HG03378 (cell line): ENCODE results near the gene APBB2.
A peak's percentile ranks its signal among the peaks of the same experiment; 100 is the strongest.

Experiments
- ATAC-seq: cut with Tn5 transposase; IDR thresholded peaks from one replicate; pipeline ENCODE4 v1.9.1; 2021; ENCODE audit warnings: mild to moderate bottlenecking, moderate library complexity; ENCODE audit not compliant: unreplicated experiment

Gene APBB2

DNA sequence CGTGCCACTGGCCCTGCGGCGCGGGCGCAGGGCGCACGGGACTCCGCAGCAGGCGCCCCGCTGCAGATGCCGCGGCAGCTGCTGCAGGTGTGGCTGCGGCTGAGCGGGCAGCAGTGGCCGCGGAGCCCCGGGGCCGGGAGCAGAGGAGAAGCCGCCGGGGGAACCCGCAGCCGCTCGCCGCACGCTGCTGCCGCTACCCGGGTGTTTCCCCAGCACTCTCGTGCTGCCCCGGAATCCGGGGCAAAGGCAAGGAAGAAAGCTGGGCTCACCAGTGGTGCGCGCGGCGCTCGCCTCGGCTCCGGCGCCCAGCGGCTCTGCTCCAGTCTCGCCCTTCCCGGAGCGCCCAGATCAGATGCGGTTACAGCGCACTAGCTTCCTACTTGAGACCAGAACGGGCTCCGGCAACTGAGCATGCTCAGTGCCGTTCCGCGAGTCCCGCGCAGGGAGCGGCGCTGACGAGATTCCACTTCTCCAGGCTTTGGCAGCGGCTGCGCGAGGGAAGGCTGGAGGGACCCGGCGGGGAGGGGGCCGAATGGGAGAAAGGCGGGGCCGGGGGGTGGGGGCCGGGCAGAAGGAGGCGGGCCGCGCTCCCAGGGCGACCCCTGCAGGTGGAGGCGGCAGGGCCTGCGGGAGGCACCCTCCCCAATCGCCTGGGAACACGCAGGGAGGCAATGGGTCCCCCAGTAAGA lies at the start of gene APBB2:
APBB2 (minus strand) TSS at position 407 of the 689 bp plus-strand sequence. CDS start 181,288 bp downstream, outside the sequence.
- peak; percentile 45 for ATAC-seq

DNA sequence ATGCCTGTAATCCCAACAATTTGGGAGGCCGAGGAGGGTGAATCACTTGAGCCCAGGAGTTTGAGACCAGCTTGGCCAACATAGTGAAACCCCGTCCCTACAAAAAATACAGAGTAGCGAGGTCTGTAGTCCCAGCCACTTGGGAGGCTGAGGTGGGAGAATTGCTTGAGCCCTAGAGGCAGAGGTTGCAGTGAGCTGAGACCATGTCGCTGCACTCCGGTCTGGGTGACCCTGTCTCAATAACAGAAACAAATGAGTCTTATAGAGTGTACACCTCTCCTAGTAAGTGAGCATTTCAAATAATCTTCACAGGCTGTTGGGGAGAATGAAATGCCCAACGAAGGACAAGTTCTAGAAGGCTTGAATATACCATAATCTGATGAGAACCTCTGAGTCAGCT lies 47.9 kb upstream of the APBB2 start:
- no peak for ATAC-seq

DNA sequence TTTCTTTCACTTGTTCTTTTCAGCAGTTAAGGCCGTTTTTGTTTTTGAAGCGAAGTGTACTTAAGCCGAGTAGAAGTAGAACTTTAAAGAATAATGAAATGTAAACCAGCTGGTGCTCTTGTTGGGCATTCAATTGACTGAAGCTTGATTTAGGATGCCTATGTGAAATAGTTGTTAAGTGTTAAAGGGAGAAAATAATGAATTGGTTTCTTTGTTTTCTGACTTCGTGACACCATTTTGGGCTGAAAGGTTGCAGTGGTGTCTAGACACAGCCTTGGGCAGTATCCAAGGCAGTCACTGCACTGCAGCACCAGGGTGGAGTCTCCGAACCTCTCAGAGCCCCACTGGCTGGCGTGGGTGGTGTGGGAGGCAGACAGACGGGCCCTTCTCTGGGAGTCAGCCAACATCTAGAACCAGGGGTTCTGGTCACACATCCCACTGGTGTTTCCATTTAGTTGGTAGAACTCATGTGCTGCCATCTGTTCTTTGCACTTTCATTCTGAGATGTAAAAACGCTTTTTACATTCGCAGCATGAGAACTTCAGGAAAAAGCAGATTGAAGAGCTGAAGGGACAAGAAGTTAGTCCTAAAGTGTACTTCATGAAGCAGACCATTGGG lies 45.9 kb upstream of the APBB2 start:
- ATAC-seq, result no peak

DNA sequence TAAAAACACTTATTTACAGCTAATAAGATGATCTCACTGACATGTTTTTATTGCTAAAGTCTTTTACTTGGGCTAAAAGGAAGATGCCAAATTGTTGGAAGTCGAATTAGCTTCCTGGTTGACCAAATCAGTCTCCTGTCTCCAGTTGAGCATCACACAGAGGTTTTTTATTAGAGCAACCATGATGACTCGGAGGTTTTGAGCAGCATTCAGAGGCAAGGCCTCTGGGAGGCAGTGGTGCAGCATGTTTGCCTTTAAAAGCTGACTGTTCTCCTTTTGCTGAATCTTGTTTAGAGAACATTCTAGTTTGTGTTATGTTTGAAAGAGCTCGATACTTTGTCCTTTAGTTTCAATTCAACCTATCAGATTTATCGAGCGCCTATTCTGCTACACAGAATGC lies 44.4 kb upstream of the APBB2 start:
- no peak for ATAC-seq

DNA sequence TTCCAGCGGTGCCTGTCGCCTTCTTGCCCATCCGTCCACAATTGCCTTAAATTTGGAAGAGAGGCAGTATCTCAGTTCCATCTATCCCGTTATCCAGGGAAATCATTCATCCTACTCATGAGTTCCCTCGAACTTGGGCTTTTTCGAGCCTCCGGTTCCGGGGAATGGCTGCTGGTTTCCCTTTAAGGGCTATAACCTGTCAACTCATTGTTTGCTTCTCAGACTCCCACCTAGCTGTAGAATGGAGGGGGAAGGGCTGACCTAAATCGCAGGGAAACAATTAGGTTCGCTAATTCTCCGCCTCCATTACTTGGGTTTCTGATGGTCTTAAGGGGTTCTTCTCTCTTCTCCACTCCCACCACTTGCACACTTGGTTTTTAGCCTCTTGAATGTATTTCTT lies 43.6 kb upstream of the APBB2 start:
- ATAC-seq, result no peak

DNA sequence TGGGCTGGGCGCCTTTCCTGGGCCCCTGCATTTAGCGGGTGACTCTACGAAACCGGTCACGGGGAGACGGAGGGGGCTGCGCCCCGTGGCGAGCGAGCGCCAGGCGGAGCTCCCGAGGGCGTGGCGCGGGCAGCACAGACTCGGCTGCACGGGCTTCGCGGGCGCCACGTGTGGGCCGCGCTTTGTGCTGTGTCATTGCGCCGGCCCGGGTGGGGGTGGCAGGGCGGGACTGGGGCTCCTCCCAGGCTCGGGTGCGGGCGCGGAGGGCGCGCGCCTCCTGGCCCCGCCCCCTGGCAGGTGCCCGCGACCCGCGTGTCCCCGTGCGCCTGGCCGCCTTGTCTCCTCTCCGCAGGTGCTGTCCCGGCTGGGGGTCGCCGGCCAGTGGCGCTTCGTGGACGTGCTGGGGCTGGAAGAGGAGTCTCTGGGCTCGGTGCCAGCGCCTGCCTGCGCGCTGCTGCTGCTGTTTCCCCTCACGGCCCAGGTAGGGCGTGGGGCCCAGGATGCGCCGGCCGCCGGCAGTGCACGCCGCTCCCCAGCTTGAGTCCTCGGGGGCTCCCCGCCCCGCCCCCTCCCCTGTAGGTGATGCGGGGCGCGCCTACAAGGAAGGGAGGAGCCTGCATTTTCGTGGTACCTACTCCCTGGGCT lies 43.0 kb upstream of the APBB2 start:
- ATAC-seq, result peak; percentile 42

DNA sequence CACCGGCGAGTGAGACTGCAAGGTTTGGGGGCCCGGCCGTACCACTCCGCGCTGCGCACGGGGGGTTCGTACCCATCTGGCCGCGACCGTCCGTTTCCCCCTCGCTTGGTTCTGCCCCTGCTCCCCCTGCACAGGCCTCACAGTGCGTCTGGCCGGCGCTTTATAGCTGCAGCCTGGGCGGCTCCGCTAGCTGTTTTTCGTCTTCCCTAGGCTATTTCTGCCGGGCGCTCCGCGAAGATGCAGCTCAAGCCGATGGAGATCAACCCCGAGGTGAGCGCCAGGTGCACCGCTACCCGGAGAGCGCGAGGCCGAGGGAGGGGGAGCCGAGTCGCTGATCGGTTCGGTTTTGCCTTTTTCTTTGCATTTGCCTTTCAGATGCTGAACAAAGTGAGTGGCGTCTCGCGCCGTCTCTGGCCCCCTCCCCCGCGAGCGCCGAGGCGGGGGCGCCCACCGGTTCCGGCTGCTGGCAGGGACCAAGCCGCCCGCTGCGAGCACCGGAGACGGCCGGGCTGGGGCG lies 42.5 kb upstream of the APBB2 start, which contains the start of gene UCHL1:
UCHL1 (plus strand) TSS at position 189 of the 517 bp plus-strand sequence; CDS start at position 238, 49 bp downstream.
- ATAC-seq, result peak; percentile 52

DNA sequence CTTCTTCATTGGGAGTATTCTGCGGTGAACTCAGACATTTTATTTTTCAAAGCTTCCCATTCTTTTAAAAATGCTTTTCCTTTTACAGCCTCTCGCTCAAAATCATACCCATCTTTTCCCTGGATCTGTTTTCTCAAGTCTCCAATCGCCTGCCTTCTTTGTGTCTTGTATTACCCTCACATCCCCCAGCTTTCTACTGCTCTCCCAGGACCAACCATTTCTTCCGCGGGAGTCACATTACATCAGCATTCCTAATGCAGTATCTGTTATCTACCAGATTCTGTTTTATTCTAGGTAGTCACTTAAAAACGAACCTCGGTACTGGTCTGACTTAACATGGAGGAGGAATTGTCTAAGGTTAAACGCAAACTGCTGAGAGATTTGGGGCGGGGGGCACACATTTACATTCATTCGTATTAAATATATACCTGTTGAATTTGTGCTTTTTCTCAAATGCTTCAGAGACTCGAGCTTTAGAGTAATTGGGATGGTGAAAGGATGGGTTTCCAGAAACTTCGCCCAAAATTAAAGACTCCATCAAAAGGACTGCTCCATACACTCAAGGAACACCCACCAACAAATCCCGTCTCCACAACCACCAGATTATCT lies 41.9 kb upstream of the APBB2 start:
- ATAC-seq, result no peak

DNA sequence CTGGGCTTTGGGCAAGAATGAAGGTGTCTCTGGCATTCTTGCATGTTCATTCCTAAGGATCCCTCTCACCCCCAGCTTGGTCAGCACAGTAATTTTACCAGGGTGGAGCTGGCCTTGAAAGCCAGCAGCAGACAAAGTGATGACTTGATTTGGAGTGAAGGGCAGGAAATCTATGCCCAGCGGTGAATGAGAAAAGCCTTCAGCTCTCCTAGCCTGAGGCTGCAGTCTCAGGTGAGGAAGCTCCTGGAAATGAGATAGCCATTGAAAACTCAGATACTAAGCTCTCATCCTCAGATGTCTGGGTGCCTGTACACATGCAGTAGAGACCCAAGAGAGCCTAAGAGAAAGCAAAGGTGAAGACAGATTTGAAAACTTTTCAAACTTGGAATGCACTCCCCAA lies 31.6 kb upstream of the APBB2 start:
- no peak for ATAC-seq

DNA sequence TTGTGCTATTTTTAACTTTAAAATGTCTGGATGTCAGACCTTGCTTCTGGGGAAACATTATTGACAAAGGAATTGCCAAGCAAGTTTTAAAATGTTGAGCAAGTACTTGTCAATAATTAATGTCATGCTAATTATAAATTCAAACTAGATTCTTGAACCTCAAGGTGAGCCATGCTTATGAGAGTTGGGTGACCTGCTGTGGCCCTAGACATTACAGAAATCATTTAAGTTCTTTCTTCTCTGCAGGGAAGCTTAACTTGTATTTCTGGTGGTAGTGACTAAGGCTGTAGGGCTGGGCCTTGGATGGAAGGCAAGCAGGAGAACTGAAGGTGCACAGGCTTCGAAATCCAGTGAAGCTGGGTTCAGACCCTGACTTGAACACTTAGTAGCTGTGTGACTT lies 27.6 kb upstream of the APBB2 start:
- no peak for ATAC-seq

DNA sequence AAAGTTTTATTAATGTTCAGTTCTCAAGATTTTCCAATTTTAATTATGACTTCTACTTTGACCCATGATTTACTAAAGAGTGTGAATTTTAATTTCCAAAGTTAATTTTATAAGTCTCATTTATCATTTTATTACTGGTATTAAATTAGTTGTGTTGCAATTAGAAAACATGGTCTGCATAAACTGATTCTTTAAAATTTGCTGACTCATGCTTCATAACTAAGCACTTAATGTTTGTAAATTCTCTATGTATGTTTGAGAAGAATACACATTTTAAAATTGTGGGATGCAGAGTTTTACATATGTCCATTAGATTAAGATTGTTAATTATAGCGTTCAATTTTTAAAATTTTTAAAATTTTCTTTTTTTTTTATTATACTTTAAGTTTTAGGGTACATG lies 22.2 kb upstream of the APBB2 start:
- no peak for ATAC-seq

DNA sequence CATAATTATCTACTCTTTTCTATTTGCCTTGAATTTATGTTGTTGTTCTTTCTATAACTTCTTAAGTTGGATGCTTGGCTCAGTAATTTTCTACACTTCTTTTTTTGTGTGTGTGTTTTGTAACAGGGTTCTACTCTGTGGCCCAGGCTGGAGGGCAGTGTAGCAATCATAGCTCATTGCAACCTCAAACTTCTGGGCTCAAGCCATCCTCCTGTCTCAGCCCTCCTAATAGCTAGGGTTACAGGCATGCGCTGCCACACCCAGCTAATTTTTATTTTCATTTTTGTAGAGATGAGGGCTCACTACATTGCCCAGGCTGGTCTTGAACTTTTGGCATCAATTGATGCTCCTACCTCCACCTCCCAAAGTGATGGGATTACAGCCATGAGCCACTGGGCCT lies 21.7 kb upstream of the APBB2 start:
- ATAC-seq, result no peak

DNA sequence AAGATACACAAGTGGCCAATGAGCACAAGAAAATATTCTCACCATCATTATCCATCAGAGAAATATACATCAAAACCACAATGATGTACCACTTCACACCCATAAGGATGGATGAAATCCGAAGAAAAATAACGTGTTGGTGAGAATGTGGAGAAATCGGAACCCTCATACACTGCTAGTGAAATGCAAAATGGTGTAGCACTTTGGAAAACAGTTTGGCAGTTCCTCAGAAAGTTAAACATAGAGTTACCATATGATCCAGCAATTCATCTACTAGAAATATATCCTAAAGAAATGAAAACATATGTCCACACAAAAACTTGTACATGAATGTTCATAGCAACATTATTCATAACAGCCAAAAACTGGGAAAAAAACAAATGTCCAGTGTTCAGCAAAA lies 18.5 kb upstream of the APBB2 start:
- ATAC-seq, result no peak

DNA sequence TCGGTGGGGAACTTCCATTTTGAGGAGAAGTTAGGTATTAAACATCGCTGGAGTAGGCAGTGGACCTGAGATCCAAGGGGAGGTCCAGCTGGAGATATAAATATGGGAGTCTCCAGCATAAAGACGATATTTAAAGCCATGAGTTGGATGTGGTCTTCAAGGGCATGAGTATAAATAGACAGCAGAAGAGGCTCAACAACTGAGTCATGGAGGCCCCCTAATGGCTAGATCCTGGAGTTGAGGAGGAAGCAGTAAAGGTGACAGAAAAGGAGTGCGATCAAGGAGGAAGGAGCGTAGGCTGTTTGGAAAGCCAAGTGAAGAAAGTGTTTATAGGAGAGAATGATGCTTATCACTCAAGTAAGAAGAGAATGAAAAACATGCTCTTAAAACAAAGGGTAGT lies 18.1 kb upstream of the APBB2 start:
- no peak for ATAC-seq

DNA sequence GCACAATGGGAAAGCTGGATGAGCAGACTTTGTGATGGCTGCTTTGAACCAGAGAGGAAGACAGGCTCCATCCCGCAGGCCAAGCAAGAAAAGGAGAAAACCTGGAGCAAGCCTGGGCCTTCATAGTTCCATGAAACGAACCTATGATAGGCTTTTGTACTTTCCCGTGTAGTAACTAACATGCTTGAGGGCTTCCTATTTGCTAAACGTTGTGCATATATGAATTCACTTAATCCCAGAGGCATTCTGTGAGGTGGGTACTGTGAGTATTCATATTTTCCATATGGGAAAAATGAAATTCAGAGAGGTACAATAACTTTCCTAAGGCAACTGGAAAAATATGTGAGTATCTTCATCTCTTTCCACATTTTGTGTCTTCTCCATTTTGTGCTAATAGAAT lies 13.6 kb upstream of the APBB2 start:
- no peak for ATAC-seq

DNA sequence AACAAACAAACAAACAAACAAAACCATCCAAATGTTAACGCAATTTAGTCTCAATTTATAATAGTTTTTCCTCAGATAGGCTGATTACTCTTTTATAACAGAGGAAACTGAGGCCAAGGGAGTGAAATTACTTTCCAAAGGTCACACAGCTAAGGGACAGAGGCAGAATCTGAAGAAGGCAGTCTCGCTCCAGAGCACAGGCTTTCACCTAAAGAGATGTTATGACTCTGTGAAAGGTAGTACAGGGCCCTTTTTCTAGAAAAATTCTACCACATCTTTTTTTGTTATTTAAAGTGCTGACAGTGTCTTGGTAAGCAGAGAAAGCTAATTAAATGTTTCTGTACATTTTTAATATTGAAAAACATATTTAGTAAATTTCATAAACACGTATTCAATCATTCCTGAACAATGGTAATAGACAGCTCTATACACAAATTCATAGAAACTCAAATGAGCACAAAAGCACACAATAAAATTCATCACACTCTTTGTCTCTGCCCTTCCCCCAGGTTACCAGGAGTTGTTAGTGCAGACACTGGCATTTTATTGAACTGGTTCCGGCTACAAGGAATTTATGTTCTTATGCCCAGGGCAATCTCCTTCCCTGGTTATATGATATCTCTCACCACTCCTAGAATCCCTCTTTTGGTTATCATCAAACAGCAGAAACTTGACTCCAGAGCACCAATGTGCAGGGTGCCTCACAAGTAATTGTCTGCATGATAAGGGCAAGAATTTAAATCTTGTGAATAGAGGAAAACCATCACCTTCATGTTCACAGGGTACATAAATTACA lies 7.7 kb upstream of the APBB2 start:
- ATAC-seq, result no peak

DNA sequence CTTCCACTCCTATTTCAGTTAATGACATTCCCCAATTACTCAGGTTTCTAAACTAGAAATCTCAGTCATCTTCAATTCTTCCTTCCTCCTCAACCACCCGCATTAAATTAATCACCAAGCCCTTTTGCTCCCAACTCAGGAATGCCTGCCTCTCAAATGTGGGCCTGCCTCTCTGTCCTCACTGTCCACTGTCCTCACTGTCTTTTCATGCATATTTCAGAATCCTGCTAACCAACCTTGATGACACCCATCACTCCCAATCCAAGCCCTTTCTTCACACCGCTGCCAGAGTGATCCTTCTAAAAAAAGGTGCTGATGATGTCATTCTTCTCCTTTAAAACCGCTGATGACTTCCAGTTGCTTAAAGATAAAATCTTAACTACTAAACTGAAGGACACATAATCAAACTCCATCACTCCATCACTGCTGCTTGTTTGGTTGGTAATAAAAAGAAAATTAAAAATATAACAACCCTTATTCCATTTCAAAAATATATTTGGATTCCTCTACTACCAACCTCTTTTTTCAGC lies 5.1 kb upstream of the APBB2 start:
- ATAC-seq, result no peak

DNA sequence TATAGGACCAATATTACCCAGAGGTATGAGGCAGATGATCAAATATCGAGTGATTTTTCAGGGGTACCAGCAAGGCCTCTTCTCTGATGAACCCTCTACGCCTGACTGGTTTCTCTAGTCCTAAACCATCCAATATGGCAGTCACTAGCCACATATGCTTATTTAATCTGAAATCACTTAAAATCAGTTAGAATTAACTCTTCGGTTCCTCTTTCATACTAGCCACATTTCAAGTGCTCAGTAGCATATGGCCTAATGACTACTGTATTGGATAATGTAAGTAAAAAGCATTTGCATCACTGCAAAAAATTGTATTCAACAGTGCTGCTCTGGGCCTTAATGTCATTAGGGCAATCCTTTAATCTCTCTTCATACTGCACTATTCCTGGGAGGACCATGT lies 4.4 kb upstream of the APBB2 start:
- ATAC-seq, result no peak

DNA sequence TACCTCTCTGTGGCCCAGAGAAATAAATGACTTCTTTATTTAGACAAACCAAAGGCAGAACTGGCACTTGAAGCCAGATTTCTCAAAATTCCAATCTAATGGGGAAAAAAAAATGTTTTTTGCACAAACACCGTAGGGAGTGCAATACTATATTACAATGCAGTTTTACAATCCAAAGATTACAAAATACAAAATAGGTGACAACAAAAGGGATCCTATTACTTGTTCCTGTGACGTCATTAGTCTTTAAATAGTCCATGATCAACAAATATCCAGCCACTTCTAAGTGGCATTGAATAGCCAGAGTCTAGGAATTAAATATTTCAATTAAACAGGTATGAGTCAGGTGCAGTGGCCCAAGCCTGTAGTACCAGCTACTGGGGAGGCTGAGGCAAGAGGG lies 3.0 kb upstream of the APBB2 start:
- ATAC-seq, result no peak

DNA sequence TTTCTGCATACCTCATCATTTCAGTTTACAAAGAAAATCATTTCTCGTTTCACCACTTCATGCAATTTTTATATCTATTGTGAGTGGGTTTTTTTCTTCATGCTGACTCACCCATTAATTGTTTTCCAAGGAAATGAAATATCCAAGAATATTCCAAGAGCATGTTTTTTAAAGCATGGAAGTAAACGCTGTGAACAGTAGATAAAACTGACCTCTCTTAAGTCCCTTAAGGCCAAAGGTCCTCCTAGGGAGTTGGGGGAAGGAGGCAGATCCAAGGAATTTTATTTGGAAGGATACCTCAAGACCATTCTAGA lies 2.6 kb upstream of the APBB2 start:
- ATAC-seq, result no peak
